AG04450 (cell line): ENCODE measurements around the gene LDB2. TPM values are rescaled to one million over a fixed set of nuclear protein-coding genes. Genes with fewer than 3 reads are reported as not detected.

ENCODE experiments used
- CTCF ChIA-PET: fragments of 300-600, 350-600 bp; formaldehyde crosslinking; extraction: SDS; loops from one replicate; lab custom pipeline; 2022; ENCODE audit warnings: antibody characterized with exemption, inconsistent platforms; lab: Charles Lee
- POLR2A ChIA-PET: fragments of 350-600 bp; formaldehyde crosslinking; extraction: SDS; loops from one replicate; lab custom pipeline; 2021; ENCODE audit warnings: antibody characterized with exemption, inconsistent platforms; lab: Yijun Ruan, JAX
- DNase-seq: peaks from one replicate; pipeline ENCODE4 v3.0.0-alpha.2; 2011; ENCODE audit warnings: low read depth, low spot score
- H3K27ac ChIP-seq: one replicate; pipeline ENCODE4 v1.5.1; 2012; ENCODE audit warnings: low read depth, low read length, control low read depth
- H3K27me3 ChIP-seq: one replicate; pipeline ENCODE4 v1.6.0; 2012; ENCODE audit warnings: low read length; ENCODE audit not compliant: control insufficient read depth, insufficient read depth
- H3K4me3 ChIP-seq: 2 replicates; pipeline ENCODE4 v1.5.1; 2011; ENCODE audit warnings: mild to moderate bottlenecking, low read depth, low read length, control low read depth
- H3K9me3 ChIP-seq: 2 replicates; pipeline ENCODE4 v1.5.1; 2012; ENCODE audit warnings: low read length; ENCODE audit not compliant: control insufficient read depth, insufficient read depth
- polyA plus RNA-seq: library from polyadenylated mRNA; depleted of rRNA; stranded (reverse); fragments of >200 nt; gene quantifications from 2 replicates; pipeline ENCODE4 v1.2.3, GENCODE V29; 2011
- TF ChIP-seq, protein P1 (sequence below): IDR thresholded peaks from 2 replicates; pipeline ENCODE4 v1.5.1; 2011; ENCODE audit warnings: low read depth, low read length, control low read depth, inconsistent platforms

LDB2 gene
- polyA plus RNA-seq, 1 experiment: 180 TPM

DNA sequence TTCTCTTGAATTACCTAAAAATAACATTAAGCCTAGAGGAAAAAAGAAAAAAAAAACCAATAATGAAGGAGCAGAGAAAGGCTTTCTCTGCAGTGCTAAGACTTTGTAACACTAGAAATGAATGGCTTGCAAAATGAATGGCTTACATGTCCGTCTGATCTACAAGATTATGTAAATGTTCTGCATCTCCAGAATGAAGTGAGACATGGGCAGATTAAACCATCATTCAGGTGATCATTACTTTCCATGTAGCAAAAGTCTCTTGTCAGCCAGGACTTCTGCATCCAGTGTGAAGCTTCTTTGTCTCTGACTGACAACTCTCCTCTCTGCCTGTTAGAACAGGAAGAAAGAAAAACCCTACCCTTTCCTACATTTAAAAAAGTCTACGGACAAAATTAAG is 304.3 kb downstream of the LDB2 start:
- no peak for DNase-seq
- CTCF ChIA-PET: no interaction called here

DNA sequence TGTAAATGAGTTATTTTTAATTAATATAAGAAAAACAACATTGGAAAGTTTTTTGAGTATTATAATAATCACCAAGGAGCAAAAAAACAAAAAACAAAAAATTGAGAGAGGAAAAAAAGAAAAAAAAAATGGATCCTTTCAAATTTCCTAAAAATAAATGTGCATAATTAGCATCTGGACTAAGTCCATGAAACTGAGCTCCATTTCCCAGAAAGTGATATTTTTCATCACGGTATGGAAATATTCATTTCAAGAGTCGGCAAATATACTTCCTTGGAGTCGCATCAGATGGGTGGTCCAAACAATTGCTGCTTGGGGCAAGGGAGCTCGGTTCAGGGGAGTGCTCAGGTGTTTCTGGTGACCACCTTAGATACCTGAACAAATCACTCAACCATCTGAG is 305.1 kb downstream of the LDB2 start:
- DNase-seq: no peak
- ChIA-PET CTCF (interaction anchor here (1.0 kb wide), 1 partner anchor 150 kb away, joined by 3 read pairs; no protein-coding TSS in a partner anchor), POLR2A (no interaction called here)
- TF ChIP-seq, protein P1, sequence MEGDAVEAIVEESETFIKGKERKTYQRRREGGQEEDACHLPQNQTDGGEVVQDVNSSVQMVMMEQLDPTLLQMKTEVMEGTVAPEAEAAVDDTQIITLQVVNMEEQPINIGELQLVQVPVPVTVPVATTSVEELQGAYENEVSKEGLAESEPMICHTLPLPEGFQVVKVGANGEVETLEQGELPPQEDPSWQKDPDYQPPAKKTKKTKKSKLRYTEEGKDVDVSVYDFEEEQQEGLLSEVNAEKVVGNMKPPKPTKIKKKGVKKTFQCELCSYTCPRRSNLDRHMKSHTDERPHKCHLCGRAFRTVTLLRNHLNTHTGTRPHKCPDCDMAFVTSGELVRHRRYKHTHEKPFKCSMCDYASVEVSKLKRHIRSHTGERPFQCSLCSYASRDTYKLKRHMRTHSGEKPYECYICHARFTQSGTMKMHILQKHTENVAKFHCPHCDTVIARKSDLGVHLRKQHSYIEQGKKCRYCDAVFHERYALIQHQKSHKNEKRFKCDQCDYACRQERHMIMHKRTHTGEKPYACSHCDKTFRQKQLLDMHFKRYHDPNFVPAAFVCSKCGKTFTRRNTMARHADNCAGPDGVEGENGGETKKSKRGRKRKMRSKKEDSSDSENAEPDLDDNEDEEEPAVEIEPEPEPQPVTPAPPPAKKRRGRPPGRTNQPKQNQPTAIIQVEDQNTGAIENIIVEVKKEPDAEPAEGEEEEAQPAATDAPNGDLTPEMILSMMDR: no peak
- no peak overlapping the region for H3K4me3 ChIP-seq
- no peaks in the 10 kb centered on the region for H3K27me3 ChIP-seq
- H3K27ac ChIP-seq: no peak overlapping the region
- H3K9me3 ChIP-seq: no peaks in the 10 kb centered on the region

More for the DNA sequence above, 304.3 kb downstream of the LDB2 start:
- no peak overlapping the region for H3K27ac ChIP-seq
- no peaks in the 10 kb centered on the region for H3K9me3 ChIP-seq
- POLR2A ChIA-PET: no interaction called here
- H3K4me3 ChIP-seq: no peak overlapping the region
- TF ChIP-seq, protein P1: no peak
- no peaks in the 10 kb centered on the region for H3K27me3 ChIP-seq

DNA sequence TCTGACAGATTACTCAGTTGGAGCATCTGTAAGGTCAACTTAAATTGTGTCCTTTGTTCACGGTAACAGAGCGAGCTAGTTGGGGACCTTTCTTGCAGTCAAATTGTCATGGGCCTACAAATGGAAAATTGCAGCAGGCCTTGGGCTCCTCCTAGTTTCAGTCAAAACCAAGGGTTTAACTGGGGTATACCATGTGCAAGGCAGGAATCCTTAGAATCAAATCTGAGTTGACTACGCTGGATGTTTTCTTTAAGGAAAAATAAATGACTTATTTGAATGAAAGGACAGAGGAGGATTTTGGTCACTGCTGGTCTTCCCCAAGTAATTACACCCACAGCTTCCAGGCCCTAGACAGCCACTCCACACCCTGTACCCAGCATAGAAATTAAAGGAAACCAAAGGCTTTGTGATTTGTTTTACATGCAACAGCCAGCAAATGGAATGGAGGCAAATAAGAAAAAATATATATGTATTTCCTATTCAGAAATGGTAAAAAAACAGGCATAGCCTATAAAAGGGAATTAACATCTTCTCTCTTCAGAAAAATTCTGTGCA is 307.1 kb downstream of the LDB2 start:
- ChIA-PET POLR2A (no interaction called here), CTCF (interaction anchor here (0.6 to 1.5 kb wide), 3 partner anchors 10 to 326 kb away, joined by 3 to 8 read pairs (median 4); no protein-coding TSS in a partner anchor)
- H3K27me3 ChIP-seq: no peaks in the 10 kb centered on the region
- H3K4me3 ChIP-seq: no peak overlapping the region
- DNase-seq: no peak
- H3K27ac ChIP-seq: no peak overlapping the region
- no peaks in the 10 kb centered on the region for H3K9me3 ChIP-seq
- TF ChIP-seq, protein P1: no peak

DNA sequence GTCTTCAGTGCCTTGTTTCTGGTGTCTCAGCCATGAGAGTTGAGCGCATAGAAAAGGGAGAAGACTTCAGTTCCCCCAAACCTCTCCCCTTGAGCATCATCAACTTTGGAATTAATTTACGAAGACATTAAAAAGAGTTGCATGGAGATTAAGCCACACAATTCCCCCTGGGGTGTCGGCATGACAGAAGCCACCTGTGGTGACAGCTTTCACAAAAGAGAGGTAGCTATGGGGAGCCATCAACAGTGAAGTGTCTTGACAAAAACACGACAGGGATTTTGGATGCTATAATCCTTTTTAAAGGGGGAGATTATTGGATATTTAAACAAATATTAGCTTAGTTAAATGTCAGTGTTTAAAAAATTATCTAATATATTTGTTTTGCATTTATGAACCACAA is 307.6 kb downstream of the LDB2 start:
- H3K9me3 ChIP-seq: no peaks in the 10 kb centered on the region
- POLR2A ChIA-PET: no interaction called here
- no peak for DNase-seq
- H3K27me3 ChIP-seq: no peaks in the 10 kb centered on the region
- CTCF ChIA-PET: interaction anchor here (1.5 kb wide), 1 partner anchor 10 kb away, joined by 8 read pairs; no protein-coding TSS in a partner anchor
- H3K27ac ChIP-seq: no peak overlapping the region
- TF ChIP-seq, protein P1: no peak
- no peak overlapping the region for H3K4me3 ChIP-seq

DNA sequence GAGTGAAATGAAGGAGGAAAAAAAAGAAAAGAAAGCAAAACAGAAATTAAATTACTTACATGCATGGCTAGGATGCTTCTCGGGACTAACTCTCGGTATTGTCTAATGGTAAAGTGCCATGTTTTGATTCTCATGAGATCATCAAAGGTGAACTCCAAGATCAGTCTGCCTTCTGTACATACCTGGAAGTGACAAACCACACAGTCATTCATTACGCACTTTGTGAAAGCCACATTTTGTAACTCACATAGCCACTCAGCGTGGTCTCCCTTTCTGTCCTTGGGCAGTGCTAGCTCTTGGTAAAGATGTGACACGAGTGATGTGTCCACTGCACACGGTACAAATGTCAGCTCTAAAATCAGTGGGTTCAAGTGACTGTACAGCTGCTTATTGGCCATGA is 309.8 kb downstream of the LDB2 start:
- Histone ChIP-seq H3K27ac (no peak overlapping the region), H3K9me3 (no peaks in the 10 kb centered on the region), H3K27me3 (no peaks in the 10 kb centered on the region), H3K4me3 (no peak overlapping the region)
- ChIA-PET POLR2A (no interaction called here), CTCF (no interaction called here)
- no peak for DNase-seq
- TF ChIP-seq, protein P1: no peak
